ENCODE measurements around the gene KLHL40. TPM values are rescaled to one million over a fixed set of nuclear protein-coding genes. Genes with fewer than 3 reads are reported as not detected.
A peak's percentile ranks its signal among the peaks of the same experiment; 100 is the strongest.

Gene KLHL40
- total and polyA plus RNA-seq, 4 donors = 0.05 TPM; not detected in 3

DNA sequence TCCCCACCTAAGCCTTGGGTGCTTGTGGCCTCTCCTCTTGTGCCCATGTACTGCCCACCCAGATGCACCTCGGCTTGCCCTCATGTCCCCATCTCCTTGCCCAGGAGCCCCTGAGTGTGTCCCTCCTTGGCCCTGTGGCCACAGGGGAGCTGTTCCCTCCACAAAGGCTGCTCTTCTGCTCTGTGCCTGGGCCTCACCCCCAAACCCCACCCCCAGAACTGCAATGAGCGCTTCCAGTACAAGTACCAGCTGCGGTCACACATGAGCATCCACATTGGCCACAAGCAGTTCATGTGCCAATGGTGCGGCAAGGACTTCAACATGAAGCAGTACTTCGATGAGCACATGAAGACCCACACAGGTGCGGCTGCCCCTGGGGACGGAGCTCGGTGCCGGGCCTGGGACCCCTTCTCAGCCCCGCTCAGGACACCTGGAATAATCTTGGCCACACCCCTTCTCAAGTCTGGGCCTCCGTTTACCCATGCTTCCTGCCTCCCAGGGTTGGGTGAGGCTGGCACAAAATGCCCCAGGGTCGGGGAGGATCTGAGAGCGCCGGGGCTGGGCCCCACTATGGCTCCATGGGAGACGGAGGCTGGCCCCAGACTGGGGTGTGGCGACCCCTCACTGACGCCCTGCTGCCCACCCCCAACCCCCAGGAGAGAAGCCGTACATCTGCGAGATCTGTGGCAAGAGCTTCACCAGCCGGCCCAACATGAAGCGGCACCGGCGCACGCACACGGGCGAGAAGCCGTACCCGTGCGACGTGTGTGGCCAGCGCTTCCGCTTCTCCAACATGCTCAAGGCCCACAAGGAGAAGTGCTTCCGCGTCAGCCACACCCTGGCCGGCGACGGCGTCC, 21.5 kb upstream of the KLHL40 start:
- ATAC-seq (ENCODE audit: insufficient read depth, low FRiP score) (no peak), DNase-seq (peak in 1 of 3 donors; percentile 30)
- H3K36me3 ChIP-seq (ENCODE audit: control insufficient read depth in 4 of 4, insufficient read depth in 4 of 4, low read length in 4 of 4) = peaks cover 0 to 7% (median 0%) of the 10 kb centered on the region in 4 donors
- TF ChIP-seq, protein P1, sequence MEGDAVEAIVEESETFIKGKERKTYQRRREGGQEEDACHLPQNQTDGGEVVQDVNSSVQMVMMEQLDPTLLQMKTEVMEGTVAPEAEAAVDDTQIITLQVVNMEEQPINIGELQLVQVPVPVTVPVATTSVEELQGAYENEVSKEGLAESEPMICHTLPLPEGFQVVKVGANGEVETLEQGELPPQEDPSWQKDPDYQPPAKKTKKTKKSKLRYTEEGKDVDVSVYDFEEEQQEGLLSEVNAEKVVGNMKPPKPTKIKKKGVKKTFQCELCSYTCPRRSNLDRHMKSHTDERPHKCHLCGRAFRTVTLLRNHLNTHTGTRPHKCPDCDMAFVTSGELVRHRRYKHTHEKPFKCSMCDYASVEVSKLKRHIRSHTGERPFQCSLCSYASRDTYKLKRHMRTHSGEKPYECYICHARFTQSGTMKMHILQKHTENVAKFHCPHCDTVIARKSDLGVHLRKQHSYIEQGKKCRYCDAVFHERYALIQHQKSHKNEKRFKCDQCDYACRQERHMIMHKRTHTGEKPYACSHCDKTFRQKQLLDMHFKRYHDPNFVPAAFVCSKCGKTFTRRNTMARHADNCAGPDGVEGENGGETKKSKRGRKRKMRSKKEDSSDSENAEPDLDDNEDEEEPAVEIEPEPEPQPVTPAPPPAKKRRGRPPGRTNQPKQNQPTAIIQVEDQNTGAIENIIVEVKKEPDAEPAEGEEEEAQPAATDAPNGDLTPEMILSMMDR (IDR thresholded peaks at IDR 0.05; ENCODE audit: control extremely low read depth, extremely low read depth) = no peak
- H3K27me3 ChIP-seq (ENCODE audit: control insufficient read depth in 3 of 3, insufficient read depth in 3 of 3, low read length in 2 of 3) = no peaks in the 10 kb centered on the region
- whole genome bisulfite sequencing, 2 donors = 84% methylated on average over 38 of the region's 38 CpGs
- H3K27ac ChIP-seq (ENCODE audit: low read depth in 1 of 2, low read length in 1 of 2) = no peak overlapping the region
- no peak overlapping the region for H3K9ac ChIP-seq (ENCODE audit: insufficient read depth in 1 of 2, low read length in 2 of 2)
- H3K4me3 ChIP-seq = no peak overlapping the region
- H3K9me3 ChIP-seq (ENCODE audit: control insufficient read depth in 4 of 4, insufficient read depth in 3 of 4, low read length in 3 of 4) = peaks cover 0 to 4% (median 1%) of the 10 kb centered on the region in 4 donors
- H3K4me1 ChIP-seq (ENCODE audit: control insufficient read depth in 5 of 5, insufficient read depth in 5 of 5, low read length in 5 of 5) = peaks cover 0 to 7% (median 2%) of the 10 kb centered on the region in 5 donors

DNA sequence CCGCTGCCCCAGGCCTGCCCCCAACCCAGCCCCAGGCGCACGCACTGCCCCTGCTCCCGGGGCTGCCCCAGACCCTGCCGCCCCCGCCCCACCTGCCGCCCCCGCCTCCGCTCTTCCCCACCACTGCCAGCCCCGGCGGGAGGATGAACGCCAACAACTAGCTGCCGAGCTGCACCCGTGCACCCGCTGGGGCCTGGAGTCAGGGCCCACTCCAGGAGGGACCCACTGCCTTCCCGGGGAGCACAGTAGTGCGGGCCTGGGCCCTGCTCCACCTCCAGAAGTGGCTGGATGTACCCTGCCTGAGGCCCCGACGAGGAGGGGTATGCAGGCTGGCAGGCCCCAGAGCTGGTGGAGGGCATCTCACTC, 20.9 kb upstream of the KLHL40 start:
- ATAC-seq (ENCODE audit: insufficient read depth, low FRiP score) = no peak
- H3K4me1 ChIP-seq (ENCODE audit: control insufficient read depth in 5 of 5, insufficient read depth in 5 of 5, low read length in 5 of 5) = peaks cover 0 to 7% (median 2%) of the 10 kb centered on the region in 5 donors
- H3K27ac ChIP-seq (ENCODE audit: low read depth in 1 of 2, low read length in 1 of 2) = no peak overlapping the region
- H3K9me3 ChIP-seq (ENCODE audit: control insufficient read depth in 4 of 4, insufficient read depth in 3 of 4, low read length in 3 of 4) = peaks cover 0 to 4% (median 1%) of the 10 kb centered on the region in 4 donors
- H3K9ac ChIP-seq (ENCODE audit: insufficient read depth in 1 of 2, low read length in 2 of 2) = no peak overlapping the region
- TF ChIP-seq, protein P1 (IDR thresholded peaks at IDR 0.05; ENCODE audit: control extremely low read depth, extremely low read depth) = no peak
- no peak overlapping the region for H3K4me3 ChIP-seq
- DNase-seq = no peak
- H3K36me3 ChIP-seq (ENCODE audit: control insufficient read depth in 4 of 4, insufficient read depth in 4 of 4, low read length in 4 of 4) = peaks cover 0 to 4% (median 0%) of the 10 kb centered on the region in 4 donors
- H3K27me3 ChIP-seq (ENCODE audit: control insufficient read depth in 3 of 3, insufficient read depth in 3 of 3, low read length in 2 of 3) = no peaks in the 10 kb centered on the region
- 80 to 96% methylated on average over 19 of the region's 19 CpGs for WGBS, 2 donors

DNA sequence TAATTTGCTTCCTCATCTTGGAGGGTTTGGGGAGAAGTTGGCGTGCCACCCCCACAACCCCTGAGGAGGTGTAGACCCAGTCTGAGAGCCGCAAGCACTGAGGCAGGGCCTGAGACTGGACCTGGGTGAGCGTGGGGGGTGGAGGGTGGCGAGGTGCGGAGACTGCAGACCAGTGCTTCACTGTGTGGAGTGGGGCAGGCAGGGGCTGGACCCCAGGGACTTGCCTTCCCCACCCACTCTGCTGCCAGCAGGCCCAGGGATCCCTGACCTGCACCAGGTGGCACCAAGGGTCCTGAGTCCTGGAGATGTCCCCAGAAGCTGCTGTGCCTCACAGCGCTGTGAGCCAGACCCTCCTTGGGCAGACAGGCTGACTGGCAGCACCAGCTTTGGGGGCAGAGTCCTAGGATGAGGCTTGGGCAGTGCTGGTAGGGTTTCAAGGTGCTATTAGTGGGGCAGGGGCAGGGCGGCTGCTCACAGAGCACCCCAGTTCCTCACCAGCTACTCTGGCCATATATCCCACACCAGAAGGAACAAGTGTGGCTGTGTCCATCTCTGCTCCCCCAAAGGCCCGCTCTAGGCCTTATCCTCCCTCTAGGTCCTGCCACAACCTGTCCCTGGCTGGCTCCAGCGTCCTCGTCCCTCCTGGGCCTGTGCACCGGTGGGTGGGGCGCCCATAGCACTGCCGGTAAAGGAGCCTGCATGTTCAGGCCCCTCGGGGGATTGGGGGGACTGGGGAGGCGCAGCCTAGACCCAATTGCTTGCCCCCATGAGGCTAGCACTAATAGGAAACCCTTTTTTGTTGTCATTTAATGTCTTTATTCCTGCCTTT, 20.1 kb upstream of the KLHL40 start:
- 85 to 90% methylated on average over 15 of the region's 15 CpGs for WGBS, 2 donors
- Histone ChIP-seq H3K27ac (ENCODE audit: low read depth in 1 of 2, low read length in 1 of 2) (no peak overlapping the region), H3K4me3 (no peak overlapping the region), H3K9me3 (ENCODE audit: control insufficient read depth in 4 of 4, insufficient read depth in 3 of 4, low read length in 3 of 4) (peaks cover 0 to 4% (median 1%) of the 10 kb centered on the region in 4 donors), H3K9ac (ENCODE audit: insufficient read depth in 1 of 2, low read length in 2 of 2) (no peak overlapping the region), H3K27me3 (ENCODE audit: control insufficient read depth in 3 of 3, insufficient read depth in 3 of 3, low read length in 2 of 3) (no peaks in the 10 kb centered on the region), H3K36me3 (ENCODE audit: control insufficient read depth in 4 of 4, insufficient read depth in 4 of 4, low read length in 4 of 4) (peaks cover 0 to 2% (median 0%) of the 10 kb centered on the region in 4 donors), H3K4me1 (ENCODE audit: control insufficient read depth in 5 of 5, insufficient read depth in 5 of 5, low read length in 5 of 5) (peaks cover 0 to 7% (median 2%) of the 10 kb centered on the region in 5 donors)
- no peak for ATAC-seq (ENCODE audit: insufficient read depth, low FRiP score)
- TF ChIP-seq, protein P1 (IDR thresholded peaks at IDR 0.05; ENCODE audit: control extremely low read depth, extremely low read depth) = no peak
- peak in 1 of 3 donors; percentile 6 for DNase-seq
